DMS53 treated with DMSO at 0.1 percent for 48 hours (cell line): ENCODE measurements around the gene TECPR1.
"Not testable (repeated sequence)": the region's sequence is repeated elsewhere in the genome, so short reads cannot be mapped to it uniquely, and the experiment has no call there.

Source experiments
- DNase-seq: peaks from one replicate; lab custom pipeline; 2025; ENCODE audit not compliant: unreplicated experiment; lab: John Stamatoyannopoulos, UW

TECPR1 gene

GRCh38 chr7:98227939-98228338, 24.1 kb downstream of the TECPR1 start:
- no peak for DNase-seq

GRCh38 chr7:98225913-98226614, 26.0 kb downstream of the TECPR1 start:
- DNase-seq: no peak

- no peak for DNase-seq
Measured at GRCh38 chr7:98224701-98225181, 27.3 kb downstream of the TECPR1 start.

- DNase-seq: no peak
Measured at GRCh38 chr7:98223898-98224700, 27.9 kb downstream of the TECPR1 start.

- no peak for DNase-seq
Measured at GRCh38 chr7:98223351-98223897, 28.6 kb downstream of the TECPR1 start.

GRCh38 chr7:98222533-98223195, 29.4 kb downstream of the TECPR1 start:
- no peak for DNase-seq

- no peak for DNase-seq
Measured at GRCh38 chr7:98221611-98222532, 30.2 kb downstream of the TECPR1 start.

GRCh38 chr7:98219382-98219781, 32.6 kb downstream of the TECPR1 start:
- DNase-seq: not testable (repeated sequence)

- no peak for DNase-seq
Measured at GRCh38 chr7:98217623-98218582, 34.1 kb downstream of the TECPR1 start.

GRCh38 chr7:98216941-98217622, 35.0 kb downstream of the TECPR1 start:
- no peak for DNase-seq

- peak; percentile 97 for DNase-seq
Measured at GRCh38 chr7:98215561-98216495, 36.2 kb downstream of the TECPR1 start.

- DNase-seq: no peak
Measured at GRCh38 chr7:98214811-98215321, 37.2 kb downstream of the TECPR1 start.

- no peak for DNase-seq
Measured at GRCh38 chr7:98213888-98214810, 37.9 kb downstream of the TECPR1 start.

- DNase-seq: no peak
Measured at GRCh38 chr7:98213296-98213887, 38.6 kb downstream of the TECPR1 start.

- no peak for DNase-seq
Measured at GRCh38 chr7:98212532-98213041, 39.4 kb downstream of the TECPR1 start.
